HG03432 (cell line): ENCODE results near the gene HSPBP1.

ENCODE experiments used
- ATAC-seq: cut with Tn5 transposase; IDR thresholded peaks from one replicate; pipeline ENCODE4 v1.9.1; 2021; ENCODE audit warnings: mild to moderate bottlenecking, moderate library complexity; ENCODE audit not compliant: unreplicated experiment

HSPBP1 gene

DNA sequence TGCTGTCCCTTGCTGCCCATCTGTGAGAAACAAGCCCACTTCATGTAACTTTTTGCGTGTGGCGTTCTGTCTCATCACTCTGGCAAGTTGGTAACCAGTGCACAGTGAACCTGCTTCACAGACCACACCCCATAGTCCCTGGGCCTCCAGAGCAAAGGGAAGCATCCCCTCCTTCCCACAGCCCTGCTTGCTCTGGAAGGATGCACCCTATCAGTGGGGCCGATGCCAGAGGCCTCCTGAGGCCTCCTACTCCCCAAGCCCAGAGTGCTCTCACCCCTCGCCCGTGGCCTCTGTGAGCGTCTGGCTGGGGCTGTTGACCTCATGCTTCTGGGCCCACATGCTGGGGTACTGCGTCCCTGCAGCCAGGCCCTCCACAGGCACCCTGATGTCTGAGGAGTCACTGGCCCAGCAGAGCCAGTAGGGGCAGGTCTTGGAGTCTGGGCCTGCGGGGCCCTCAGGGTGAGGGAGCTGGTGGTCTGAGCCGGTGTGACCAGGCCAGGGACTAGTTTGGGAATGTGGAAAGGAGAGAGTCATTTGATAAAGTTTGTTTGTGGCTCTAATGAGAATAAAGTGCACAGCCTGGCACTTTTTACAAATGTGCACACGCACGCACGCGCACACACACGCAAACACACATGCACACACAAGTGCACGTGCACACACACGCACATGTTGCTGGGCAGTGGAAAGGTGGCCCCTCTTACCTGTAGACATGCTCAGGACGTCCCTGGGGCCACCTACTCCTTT lies 56.4 kb downstream of the HSPBP1 start:
- no peak for ATAC-seq

DNA sequence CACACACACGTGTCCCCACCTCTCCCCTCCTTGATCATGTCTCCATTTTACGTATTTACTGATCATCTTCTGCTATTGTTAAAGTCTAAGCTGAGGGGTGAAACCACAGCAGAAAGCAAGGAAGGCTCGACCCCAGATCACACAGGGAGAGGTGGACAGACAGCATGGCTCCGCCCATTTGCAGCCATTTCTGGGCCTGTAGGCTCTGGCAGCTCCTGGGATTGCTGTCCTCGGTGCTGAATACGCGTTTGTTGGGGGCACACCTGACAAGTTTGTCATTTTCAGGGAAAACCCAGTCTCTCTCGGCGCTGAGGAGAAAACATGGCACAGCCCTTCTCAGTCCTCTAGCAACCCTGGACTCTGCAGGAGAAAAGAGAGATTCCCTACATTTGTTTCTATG lies 59.4 kb downstream of the HSPBP1 start:
- no peak for ATAC-seq

DNA sequence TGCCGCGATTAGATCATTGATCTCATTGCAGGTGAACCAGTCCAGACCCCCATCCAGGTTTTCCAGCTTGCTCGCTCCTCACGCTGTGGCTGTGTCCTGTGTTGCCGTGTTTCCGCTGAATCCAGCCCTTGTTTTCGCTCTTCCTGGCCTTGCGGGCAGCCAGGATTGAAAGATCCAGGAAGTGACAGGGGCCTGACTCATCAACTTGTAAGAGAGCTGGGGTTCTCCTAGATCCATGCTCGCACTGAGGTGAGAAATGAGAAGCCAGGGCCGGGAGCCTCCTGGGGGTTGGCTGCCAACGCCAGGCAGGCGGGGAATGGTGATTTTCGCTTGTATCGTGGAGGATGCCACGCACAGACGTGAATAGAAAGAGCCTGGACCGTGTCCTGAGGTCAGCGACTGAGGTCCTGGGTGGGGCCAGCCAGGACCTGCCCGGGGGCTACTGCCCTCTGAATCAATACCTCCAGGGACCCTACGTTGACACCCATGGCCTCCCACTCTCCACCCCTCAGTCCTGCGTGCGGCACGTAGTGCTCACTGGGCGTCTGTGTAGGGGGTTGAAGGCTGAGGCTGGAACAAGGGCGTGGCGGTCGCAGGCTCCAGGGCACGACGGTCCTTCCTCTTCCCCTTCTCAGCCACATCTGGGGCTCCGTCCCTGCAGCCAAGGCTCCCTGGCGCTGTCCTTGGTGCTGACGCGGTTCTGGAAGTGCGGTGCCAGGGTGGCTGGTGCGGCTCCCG lies 63.3 kb downstream of the HSPBP1 start:
- no peak for ATAC-seq

DNA sequence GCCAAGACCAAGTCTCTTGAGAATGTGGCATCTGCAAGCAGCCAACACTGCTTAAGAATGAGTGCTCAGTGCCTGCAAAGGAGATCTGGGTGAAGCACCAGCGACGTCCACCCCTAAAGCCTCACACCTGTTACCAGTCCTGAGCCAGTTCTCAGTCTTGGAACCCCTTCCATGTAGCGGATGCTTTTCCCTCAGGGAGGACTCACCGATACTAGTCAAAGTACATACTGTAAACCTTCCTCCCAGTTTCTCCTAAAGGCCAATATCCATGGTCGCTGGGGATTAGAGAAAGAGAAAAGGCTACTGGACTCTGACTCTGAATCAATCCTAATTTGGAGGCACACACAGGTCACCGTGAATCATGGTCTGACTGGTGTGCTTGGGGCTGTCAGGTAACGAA lies 66.4 kb downstream of the HSPBP1 start:
- no peak for ATAC-seq

DNA sequence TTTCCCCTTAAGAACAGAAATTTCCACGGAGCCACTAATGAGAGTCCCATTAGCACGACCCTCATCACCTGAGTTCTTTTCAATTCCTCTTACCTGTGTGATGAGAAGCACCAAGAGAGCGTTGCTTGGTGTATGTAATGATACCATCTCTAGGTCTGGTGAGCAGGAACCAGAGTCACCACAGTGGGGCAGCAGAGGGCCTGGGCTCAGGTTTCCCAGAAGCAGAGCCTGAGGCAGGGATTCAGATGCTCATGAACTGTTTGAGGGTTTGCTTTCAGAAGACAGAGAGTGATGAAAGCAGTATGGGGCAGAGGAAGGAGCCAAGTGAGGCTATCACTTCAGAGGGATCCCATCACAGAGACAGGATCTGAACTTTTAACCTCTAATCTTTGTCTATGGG lies 67.5 kb downstream of the HSPBP1 start:
- ATAC-seq: no peak
